Endothelial cell of umbilical vein (primary cell): ENCODE data around the gene PRKX. TPM values are rescaled to one million over a fixed set of nuclear protein-coding genes. Genes with fewer than 3 reads are reported as not detected.

Experiments used
- BruUV-seq: library from RNA; stranded (reverse); fragments of 400-500 nt; replicated peaks from 2 replicates; lab custom pipeline; 2021; lab: Mats Ljungman, UMichigan
- CTCF ChIA-PET: fragments of 300-600, 350-600 bp; sonication (Branson Sonifier 250); formaldehyde crosslinking; loops from one replicate; lab custom pipeline; 2021; ENCODE audit warnings: antibody characterized with exemption, inconsistent platforms; lab: Charles Lee
- POLR2A ChIA-PET: fragments of 300-600, 350-600 bp; sonication (Branson Sonifier 250); formaldehyde crosslinking; loops from one replicate; lab custom pipeline; 2021; ENCODE audit warnings: antibody characterized with exemption, inconsistent platforms; lab: Charles Lee
- DNase-seq: peaks from one replicate; pipeline ENCODE4 v3.0.0-alpha.2; 2011; ENCODE audit warnings: low read depth, low spot score
- FAIRE-seq: peaks from 2 replicates; lab custom pipeline; 2011; peaks lifted over from hg19 to GRCh38; lab: Jason Lieb, UNC
- H2AFZ ChIP-seq: 2 replicates; pipeline ENCODE4 v1.6.0; 2012; ENCODE audit warnings: low read depth, low read length, control low read depth, inconsistent platforms
- H3K27ac ChIP-seq: 2 replicates; pipeline ENCODE4 v1.5.1; 2011; ENCODE audit warnings: low read depth, mild to moderate bottlenecking, control low read depth, low read length, moderate library complexity; ENCODE audit not compliant: insufficient read depth
- H3K27me3 ChIP-seq, 2 experiments: 2 replicates each; pipeline versions ENCODE4 v1.6.0 to v1.6.1; 2011; ENCODE audit warnings: low read length in 2 of 2, mixed read lengths in 1 of 2; ENCODE audit not compliant: control insufficient read depth in 2 of 2, insufficient read depth in 2 of 2
- H3K36me3 ChIP-seq, 2 experiments: 2 replicates in 1 of 2; 3 replicates in 1 of 2; pipeline ENCODE4 v1.5.1; 2011; ENCODE audit warnings: low read length in 2 of 2, mild to moderate bottlenecking in 1 of 2, moderate library complexity in 1 of 2; ENCODE audit not compliant: control insufficient read depth in 2 of 2, insufficient read depth in 2 of 2; ENCODE audit errors: extremely low read depth in 1 of 2
- H3K4me1 ChIP-seq: 3 replicates; pipeline ENCODE4 v1.5.1; 2011; ENCODE audit warnings: mild to moderate bottlenecking, low read length; ENCODE audit not compliant: control insufficient read depth, insufficient read depth; ENCODE audit errors: extremely low read depth
- H3K4me2 ChIP-seq: 2 replicates; pipeline ENCODE4 v1.6.1; 2011; ENCODE audit warnings: low read length, control low read depth, mixed read lengths; ENCODE audit not compliant: insufficient read depth
- H3K4me3 ChIP-seq, 3 experiments: fragments of 200-600 bp in 1 of 3; sonication (generic), shearing (Covaris generic) in 1 of 3; replicated peaks in 1 of 3; 2 replicates each; pipeline ENCODE4 v1.5.1; 2011 to 2016; ENCODE audit warnings: control low read depth in 3 of 3, low read length in 3 of 3, mild to moderate bottlenecking in 2 of 3, inconsistent platforms in 1 of 3, low read depth in 1 of 3, moderate library complexity in 1 of 3; ENCODE audit not compliant: insufficient read depth in 1 of 3
- H3K79me2 ChIP-seq: 2 replicates; pipeline ENCODE4 v1.6.0; 2012; ENCODE audit warnings: low read length, inconsistent platforms; ENCODE audit not compliant: control insufficient read depth, insufficient read depth
- H3K9ac ChIP-seq: replicated peaks from 2 replicates; pipeline ENCODE3; 2011; ENCODE audit warnings: low read length, control low read depth; ENCODE audit not compliant: insufficient read depth; ENCODE audit errors: extremely low read depth
- H3K9me1 ChIP-seq: replicated peaks from 3 replicates; pipeline ENCODE4 v1.6.0; 2011; ENCODE audit warnings: mild to moderate bottlenecking, low read length; ENCODE audit not compliant: control insufficient read depth, insufficient read depth; ENCODE audit errors: extremely low read depth
- H3K9me3 ChIP-seq: replicated peaks from 2 replicates; pipeline ENCODE4 v1.5.1; 2012; ENCODE audit warnings: low read length, inconsistent platforms; ENCODE audit not compliant: control insufficient read depth, insufficient read depth
- H4K20me1 ChIP-seq: replicated peaks from 2 replicates; pipeline ENCODE3; 2011; ENCODE audit warnings: mild to moderate bottlenecking, low read length; ENCODE audit not compliant: control insufficient read depth, insufficient read depth; ENCODE audit errors: extremely low read depth
- CTCF ChIP-seq, 2 donors: IDR thresholded peaks; 1 replicate in 1 of 2; 2 replicates in 1 of 2; pipeline ENCODE4 v1.5.1; 2011; ENCODE audit warnings: low read length in 2 of 2, mild to moderate bottlenecking in 2 of 2, moderate library complexity in 2 of 2, control low read depth in 1 of 2, inconsistent platforms in 1 of 2, low read depth in 1 of 2; ENCODE audit not compliant: insufficient read depth in 1 of 2; ENCODE audit errors: extremely low read depth in 1 of 2
- EZH2 ChIP-seq: IDR thresholded peaks from 2 replicates; pipeline ENCODE4 v1.6.1; 2012; ENCODE audit warnings: borderline replicate concordance, low read depth, mild to moderate bottlenecking, moderate library complexity, low read length, inconsistent platforms; ENCODE audit not compliant: severe bottlenecking
- FOS ChIP-seq: IDR thresholded peaks from 2 replicates; pipeline ENCODE4 v1.6.1; 2011; ENCODE audit warnings: mild to moderate bottlenecking, low read length, moderate library complexity, borderline replicate concordance; ENCODE audit not compliant: insufficient read depth
- GATA2 ChIP-seq: IDR thresholded peaks from 2 replicates; pipeline ENCODE4 v1.7.0; 2011; ENCODE audit warnings: low read depth, mild to moderate bottlenecking, moderate library complexity, mixed read lengths, low read length; ENCODE audit not compliant: insufficient read length, insufficient read depth
- JUN ChIP-seq: IDR thresholded peaks from 2 replicates; pipeline ENCODE4 v1.6.1; 2011; ENCODE audit warnings: borderline replicate concordance, low read depth; ENCODE audit not compliant: insufficient read length, insufficient read depth
- MAX ChIP-seq: IDR thresholded peaks from 2 replicates; pipeline ENCODE4 v1.6.1; 2011; ENCODE audit not compliant: insufficient read depth, insufficient read length
- MYC ChIP-seq: IDR thresholded peaks from one replicate; pipeline ENCODE4 v1.6.1; 2011; ENCODE audit warnings: mild to moderate bottlenecking, low read depth, low read length
- POLR2A ChIP-seq: IDR thresholded peaks from 2 replicates; pipeline ENCODE4 v1.6.1; 2012; ENCODE audit warnings: low read depth, mild to moderate bottlenecking, control low read depth, low read length
- POLR2AphosphoS5 ChIP-seq: IDR thresholded peaks from 2 replicates; pipeline ENCODE4 v1.6.1; 2012; ENCODE audit warnings: low read depth, mild to moderate bottlenecking, control low read depth, low read length, moderate library complexity; ENCODE audit not compliant: insufficient read depth
- dilution Hi-C: fragments of 300-500 bp; cut with MboI; formaldehyde crosslinking; loops from one replicate; pipeline ENCODE4 v1.15.0; 2019; ENCODE audit warnings: low sequenced_read_pairs; ENCODE audit not compliant: extremely low pct_ligation_motif_present
- intact Hi-C: fragments of 100-400 bp; cut with micrococcal nuclease; formaldehyde crosslinking; loops from one replicate; pipeline ENCODE4 v1.10.0; 2022
- polyA plus RNA-seq, 4 experiments: library from polyadenylated mRNA; depleted of rRNA in 3 of 4; stranded (reverse) in 3 of 4; unstranded in 1 of 4; fragments of >200 nt; gene quantifications; 2 replicates each; pipeline versions ENCODE4 v1.2.1 to v1.2.3, GENCODE V29; 2011 to 2012; ENCODE audit warnings: missing spikeins in 1 of 4
- total RNA-seq: library from RNA; stranded (reverse); gene quantifications from 2 replicates; pipeline ENCODE4 v1.2.3, GENCODE V29; 2021

Gene PRKX
- total and polyA plus RNA-seq, 2 donors (not counting 3 experiments of a cell fraction or from before 2014, with no cell fraction given), result 11.2 to 27.5 TPM

GRCh38 chrX:3631196-3631595 lies 82.3 kb downstream of the PRKX start:
- Histone ChIP-seq H3K4me3 (no peak overlapping the region), H2AFZ (no peak overlapping the region), H3K79me2 (no peaks in the 10 kb centered on the region), H3K27me3 (no peaks in the 10 kb centered on the region), H3K9me1 (no peaks in the 10 kb centered on the region), H3K36me3 (peaks cover 0 to 2% of the 10 kb centered on the region in 2 experiments), H3K9me3 (no peaks in the 10 kb centered on the region), H3K4me1 (no peaks in the 10 kb centered on the region), H3K4me2 (no peak overlapping the region), H3K9ac (no peak overlapping the region), H4K20me1 (no peaks in the 10 kb centered on the region), H3K27ac (no peak overlapping the region)
- ChIA-PET CTCF (interaction anchor here (1.1 kb wide), 1 partner anchor 513 kb away, joined by 3 read pairs; no protein-coding TSS in a partner anchor), POLR2A (no interaction called here)
- TF ChIP-seq GATA2, result no peak
- no peak for TF ChIP-seq FOS
- no peak for TF ChIP-seq JUN
- TF ChIP-seq MAX, result no peak
- dilution Hi-C loops (no loop called here), intact Hi-C loops (loop anchor here (10.0 kb wide), 1 partner anchor 746 kb away; no protein-coding TSS in a partner anchor)
- FAIRE-seq (no peak), DNase-seq (no peak)
- BruUV-seq, result no TSS peak

- Histone ChIP-seq H3K4me2 (no peak overlapping the region), H3K4me3 (no peak overlapping the region), H3K4me1 (no peaks in the 10 kb centered on the region), H3K9me1 (no peaks in the 10 kb centered on the region), H3K36me3 (peaks cover 0 to 2% of the 10 kb centered on the region in 2 experiments), H3K79me2 (no peaks in the 10 kb centered on the region), H2AFZ (no peak overlapping the region), H3K9me3 (no peaks in the 10 kb centered on the region), H4K20me1 (no peaks in the 10 kb centered on the region), H3K27me3 (no peaks in the 10 kb centered on the region), H3K9ac (no peak overlapping the region), H3K27ac (no peak overlapping the region)
- no TSS peak for BruUV-seq
- intact Hi-C loops (no loop called here), dilution Hi-C loops (no loop called here)
- no peak for DNase-seq
- TF ChIP-seq MYC, result no peak
- TF ChIP-seq POLR2AphosphoS5, result no peak
- no peak for TF ChIP-seq JUN
- TF ChIP-seq MAX, result no peak
- no peak for TF ChIP-seq CTCF (IDR thresholded peaks at IDR 0.05; ENCODE audit: extremely low read depth in 1 of 2, insufficient read depth in 1 of 2, low read depth in 1 of 2, low read length in 2 of 2)
- no peak for TF ChIP-seq POLR2A
- no peak for TF ChIP-seq EZH2
- TF ChIP-seq GATA2, result no peak
- no peak for TF ChIP-seq FOS
- POLR2A ChIA-PET, result no interaction called here
- CTCF ChIA-PET, result no interaction called here
- no peak for FAIRE-seq
Observed at GRCh38 chrX:3627594-3627993, 85.9 kb downstream of the PRKX start.
